K562 (cell line): ENCODE results near the gene CNBD2. TPM values are rescaled to one million over a fixed set of nuclear protein-coding genes. Genes with fewer than 3 reads are reported as not detected.

ENCODE experiments used
- ATAC-seq: fragments of 200-7000 bp; cut with Tn5 transposase; 3 replicates; pipeline ENCODE4 v1.9.1; 2020; ENCODE audit warnings: moderate library complexity
- BruUV-seq: library from RNA; stranded (reverse); fragments of 400-500 nt; replicated peaks from 2 replicates; lab custom pipeline; 2021; lab: Mats Ljungman, UMichigan
- CTCF ChIA-PET: fragments of 300-600 bp; formaldehyde crosslinking; extraction: SDS; loops from one replicate; lab custom pipeline; 2021; ENCODE audit warnings: low intra/inter-chr PET ratio; lab: Yijun Ruan, JAX
- POLR2A ChIA-PET: fragments of 300-600, 350-650 bp; sonication (Branson Sonifier 250); formaldehyde crosslinking; extraction: SDS; loops from one replicate; lab custom pipeline; 2021; ENCODE audit warnings: antibody characterized with exemption, inconsistent platforms; lab: Yijun Ruan, JAX
- DNase-seq, 4 experiments: peaks; one replicate each; pipeline versions ENCODE4 v3.0.0 to v3.0.0-alpha.2; 2011 to 2018; ENCODE audit warnings: low spot score in 3 of 4, mixed read lengths in 3 of 4; ENCODE audit errors: extremely low read depth in 1 of 4
- FAIRE-seq: peaks from 2 replicates; lab custom pipeline; 2011; peaks lifted over from hg19 to GRCh38; lab: Jason Lieb, UNC
- H2AFZ ChIP-seq: 2 replicates; pipeline ENCODE4 v1.6.0; 2011; ENCODE audit warnings: low read depth, low read length, control low read depth, inconsistent platforms
- H3K27ac ChIP-seq: fragments of 200-600 bp; 3 replicates; pipeline ENCODE4 v1.8.0; 2011; ENCODE audit warnings: low read depth, mild to moderate bottlenecking, control low read depth, inconsistent platforms, low read length, moderate library complexity, mixed read lengths; ENCODE audit errors: extremely low read depth
- H3K27me3 ChIP-seq, 2 experiments: fragments of 300-600 bp in 1 of 2; 2 replicates in 1 of 2; 3 replicates in 1 of 2; pipeline versions ENCODE4 v1.6.0 to v1.8.0; 2011; ENCODE audit warnings: inconsistent platforms in 2 of 2, low read length in 2 of 2, mild to moderate bottlenecking in 1 of 2, mixed read lengths in 1 of 2, moderate library complexity in 1 of 2; ENCODE audit not compliant: control insufficient read depth in 2 of 2, insufficient read depth in 2 of 2
- H3K36me3 ChIP-seq: fragments of 300-600 bp; 3 replicates; pipeline ENCODE4 v1.8.0; 2011; ENCODE audit warnings: mild to moderate bottlenecking, low read length, inconsistent platforms; ENCODE audit not compliant: control insufficient read depth, insufficient read depth
- H3K4me1 ChIP-seq, 2 experiments: fragments of 200-600 bp in 1 of 2; replicated peaks in 1 of 2; 2 replicates in 1 of 2; 3 replicates in 1 of 2; pipeline versions ENCODE4 v1.5.1 to v1.8.0; 2011; ENCODE audit warnings: inconsistent platforms in 2 of 2, low read length in 2 of 2, mild to moderate bottlenecking in 1 of 2, mixed read lengths in 1 of 2, moderate library complexity in 1 of 2; ENCODE audit not compliant: control insufficient read depth in 2 of 2, insufficient read depth in 2 of 2
- H3K4me2 ChIP-seq: 2 replicates; pipeline ENCODE4 v1.6.1; 2011; ENCODE audit warnings: low read length, control low read depth, inconsistent platforms, mixed read lengths; ENCODE audit not compliant: insufficient read depth
- H3K4me3 ChIP-seq: fragments of 200-600 bp; sonication (generic), shearing (Covaris generic); 2 replicates; pipeline ENCODE4 v1.5.1; 2016; ENCODE audit warnings: control low read depth, inconsistent platforms
- H3K79me2 ChIP-seq: fragments of 200-600 bp; 3 replicates; pipeline ENCODE4 v1.8.0; 2011; ENCODE audit warnings: low read length, inconsistent platforms; ENCODE audit not compliant: control insufficient read depth, insufficient read depth
- H3K9ac ChIP-seq, 2 experiments: 2 replicates each; pipeline versions ENCODE4 v1.6.0 to v1.6.1; 2011; ENCODE audit warnings: low read depth in 2 of 2, low read length in 2 of 2, control low read depth in 1 of 2, inconsistent platforms in 1 of 2, mild to moderate bottlenecking in 1 of 2, mixed read lengths in 1 of 2; ENCODE audit not compliant: insufficient read depth in 1 of 2
- H3K9me1 ChIP-seq: one replicate; pipeline ENCODE4 v1.6.0; 2011; ENCODE audit warnings: inconsistent platforms, mild to moderate bottlenecking, low read length, moderate library complexity; ENCODE audit not compliant: control insufficient read depth, insufficient read depth
- H3K9me3 ChIP-seq: replicated peaks from 2 replicates; pipeline ENCODE4 v1.5.1; 2011; ENCODE audit warnings: low read depth, low read length, inconsistent platforms; ENCODE audit not compliant: control insufficient read depth, insufficient read depth
- H4K20me1 ChIP-seq: replicated peaks from 2 replicates; pipeline ENCODE4 v1.6.1; 2011; ENCODE audit warnings: low read length, inconsistent platforms, mixed read lengths; ENCODE audit not compliant: control insufficient read depth, insufficient read depth
- CLOCK ChIP-seq: fragments of 250-450 bp; sonication (Bioruptor Pico); IDR thresholded peaks from 2 replicates; pipeline ENCODE4 v1.4.0; 2020; ENCODE audit warnings: mild to moderate bottlenecking, moderate library complexity, borderline replicate concordance
- GABPB2 ChIP-seq: fragments of 250-450 bp; sonication (Bioruptor Pico); conservative IDR thresholded peaks from 2 replicates; pipeline ENCODE4 v1.5.1; 2021; ENCODE audit warnings: mild to moderate bottlenecking
- ILF3 ChIP-seq: fragments of 450-650 bp; IDR thresholded peaks from 2 replicates; pipeline ENCODE4 v1.6.1; 2018; ENCODE audit warnings: antibody characterized with exemption, mild to moderate bottlenecking, moderate library complexity, borderline replicate concordance
- NR4A1 ChIP-seq, 2 experiments: fragments of 250-450 bp in 1 of 2; fragments of 450-650 bp in 1 of 2; sonication (Bioruptor Pico) in 1 of 2; IDR thresholded peaks; 2 replicates each; pipeline versions ENCODE4 v1.4.0 to v1.6.1; 2016 to 2020; ENCODE audit warnings: mild to moderate bottlenecking in 2 of 2, missing compliant biosample characterization in 1 of 2, missing genetic modification characterization in 1 of 2, moderate library complexity in 1 of 2
- RFX7 ChIP-seq: fragments of 250-450 bp; sonication (Bioruptor Pico); IDR thresholded peaks from 2 replicates; pipeline ENCODE4 v1.5.1; 2021; ENCODE audit warnings: mild to moderate bottlenecking
- SFPQ ChIP-seq: fragments of 200-400 bp; formaldehyde crosslinking; IDR thresholded peaks from 2 replicates; pipeline ENCODE4 v1.6.1; 2017; ENCODE audit warnings: mild to moderate bottlenecking, low read depth, low read length, moderate library complexity
- WGBS: fragments of 100-300 bp; shearing (Covaris generic); methylation state at CpG from one replicate; pipeline ENCODE4 v1.1.6; 2016; ENCODE audit warnings: low coverage, mixed read lengths; ENCODE audit not compliant: insufficient coverage; ENCODE audit errors: missing lambda C conversion rate; 5-methylcytosine and 5-hydroxymethylcytosine counted together
- in situ Hi-C: fragments of 300-500 bp; cut with MboI; formaldehyde crosslinking; loops from 4 replicates; pipeline ENCODE4 v1.15.0; 2018; ENCODE audit warnings: inconsistent platforms, mixed read lengths
- intact Hi-C: fragments of 100-400 bp; cut with micrococcal nuclease; formaldehyde crosslinking; loops from 2 replicates; pipeline ENCODE4 v1.14.2; 2022
- polyA plus RNA-seq, 8 experiments: library from polyadenylated mRNA; depleted of rRNA in 4 of 8; stranded (reverse) in 5 of 8; unstranded in 3 of 8; fragments of >200 nt; fragmentation: Nextera tagmentation in 2 of 8; fragmentation: Illumina TruSeq in 1 of 8; extraction: Ambion mirVana in 2 of 8; extraction: Trizol in 1 of 8; gene quantifications; 2 replicates each; pipeline versions ENCODE4 v1.2.1 to v1.2.3, GENCODE V29; 2011 to 2014; ENCODE audit warnings: inconsistent platforms in 1 of 8, missing spikeins in 1 of 8
- total RNA-seq, 7 experiments: library from RNA; depleted of rRNA in 6 of 7; stranded (reverse); fragments of >200 nt in 6 of 7; fragmentation: Illumina TruSeq in 2 of 7; extraction: Trizol in 2 of 7; gene quantifications; 2 replicates each; pipeline versions ENCODE4 v1.2.1 to v1.2.3, GENCODE V29; 2011 to 2021; ENCODE audit warnings: low replicate concordance in 1 of 7
- TF ChIP-seq, protein P1 (sequence below): fragments of 250-450 bp; sonication (Bioruptor Pico); IDR thresholded peaks from 2 replicates; pipeline ENCODE4 v1.4.0; 2020; ENCODE audit warnings: mild to moderate bottlenecking, moderate library complexity
- TF ChIP-seq, protein P2 (sequence below): fragments of 250-450 bp; sonication (Bioruptor Pico); IDR thresholded peaks from 2 replicates; pipeline ENCODE4 v1.4.0; 2020; ENCODE audit warnings: borderline replicate concordance

Gene CNBD2
- total and polyA plus RNA-seq, 9 of the 15 experiments (the other 6 are each of a cell fraction or from before 2014, with no cell fraction given), result 3.2 to 17.5 (median 5.3) TPM

- Histone ChIP-seq H2AFZ (no peak overlapping the region), H3K4me1 (peaks cover 0 to 6% of the 10 kb centered on the region in 2 experiments; a peak in 3 of 5 replicates), H3K4me2 (no peak overlapping the region), H3K27ac (no peak overlapping the region), H3K27me3 (no peaks in the 10 kb centered on the region), H3K4me3 (no peak overlapping the region), H4K20me1 (no peaks in the 10 kb centered on the region), H3K9me3 (no peaks in the 10 kb centered on the region), H3K36me3 (no peaks in the 10 kb centered on the region), H3K79me2 (no peaks in the 10 kb centered on the region), H3K9me1 (no peaks in the 10 kb centered on the region), H3K9ac (peak overlapping the region in 1 of 2 experiments; percentile 17; a peak in 1 of 4 replicates)
- ATAC-seq (no peak), DNase-seq (no peak), FAIRE-seq (no peak)
- in situ Hi-C loops (no loop called here), intact Hi-C loops (no loop called here)
- no TSS peak for BruUV-seq
- 13% methylated on average over 3 of the region's 4 CpGs for WGBS
- TF ChIP-seq, protein P1, sequence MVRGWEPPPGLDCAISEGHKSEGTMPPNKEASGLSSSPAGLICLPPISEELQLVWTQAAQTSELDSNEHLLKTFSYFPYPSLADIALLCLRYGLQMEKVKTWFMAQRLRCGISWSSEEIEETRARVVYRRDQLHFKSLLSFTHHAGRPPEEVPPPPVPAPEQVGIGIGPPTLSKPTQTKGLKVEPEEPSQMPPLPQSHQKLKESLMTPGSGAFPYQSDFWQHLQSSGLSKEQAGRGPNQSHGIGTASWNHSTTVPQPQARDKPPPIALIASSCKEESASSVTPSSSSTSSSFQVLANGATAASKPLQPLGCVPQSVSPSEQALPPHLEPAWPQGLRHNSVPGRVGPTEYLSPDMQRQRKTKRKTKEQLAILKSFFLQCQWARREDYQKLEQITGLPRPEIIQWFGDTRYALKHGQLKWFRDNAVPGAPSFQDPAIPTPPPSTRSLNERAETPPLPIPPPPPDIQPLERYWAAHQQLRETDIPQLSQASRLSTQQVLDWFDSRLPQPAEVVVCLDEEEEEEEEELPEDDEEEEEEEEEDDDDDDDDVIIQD (CRISPR knock-in tag), result no peak
- no peak for TF ChIP-seq NR4A1 (CRISPR knock-in tag; IDR thresholded peaks at IDR 0.05)
- TF ChIP-seq NR4A1 (tag; IDR thresholded peaks at IDR 0.05), result no peak
- TF ChIP-seq SFPQ, result no peak
- no peak for TF ChIP-seq CLOCK (CRISPR knock-in tag)
- no peak for TF ChIP-seq GABPB2 (CRISPR knock-in tag)
- TF ChIP-seq RFX7 (CRISPR knock-in tag), result no peak
- TF ChIP-seq ILF3, result no peak
- TF ChIP-seq, protein P2, sequence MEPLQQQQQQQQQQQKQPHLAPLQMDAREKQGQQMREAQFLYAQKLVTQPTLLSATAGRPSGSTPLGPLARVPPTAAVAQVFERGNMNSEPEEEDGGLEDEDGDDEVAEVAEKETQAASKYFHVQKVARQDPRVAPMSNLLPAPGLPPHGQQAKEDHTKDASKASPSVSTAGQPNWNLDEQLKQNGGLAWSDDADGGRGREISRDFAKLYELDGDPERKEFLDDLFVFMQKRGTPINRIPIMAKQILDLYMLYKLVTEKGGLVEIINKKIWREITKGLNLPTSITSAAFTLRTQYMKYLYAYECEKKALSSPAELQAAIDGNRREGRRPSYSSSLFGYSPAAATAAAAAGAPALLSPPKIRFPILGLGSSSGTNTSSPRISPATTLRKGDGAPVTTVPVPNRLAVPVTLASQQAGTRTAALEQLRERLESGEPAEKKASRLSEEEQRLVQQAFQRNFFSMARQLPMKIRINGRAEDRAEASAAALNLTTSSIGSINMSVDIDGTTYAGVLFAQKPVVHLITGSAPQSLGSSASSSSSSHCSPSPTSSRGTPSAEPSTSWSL (CRISPR knock-in tag), result no peak
- ChIA-PET CTCF (no interaction called here), POLR2A (interaction anchor here (0.7 to 1.2 kb wide), 2 partner anchors 108 to 129 kb away, joined by 3 read pairs; no protein-coding TSS in a partner anchor)
Measured at GRCh38 chr20:36010076-36010475, 41.7 kb downstream of the CNBD2 start.
